Panc1 (cell line): ENCODE data around the gene ZFP30. TPM values are rescaled to one million over a fixed set of nuclear protein-coding genes. Genes with fewer than 3 reads are reported as not detected.

Experiments
- ATAC-seq: fragments of 200-7000 bp; cut with Tn5 transposase; 2 replicates; pipeline ENCODE4 v1.9.1; 2020; ENCODE audit warnings: mild to moderate bottlenecking, moderate library complexity
- BruUV-seq: library from RNA; stranded (reverse); fragments of 400-500 nt; replicated peaks from 2 replicates; lab custom pipeline; 2021; lab: Mats Ljungman, UMichigan
- CTCF ChIA-PET: fragments of 300-600 bp; sonication (Branson Sonifier 250); formaldehyde crosslinking; loops from one replicate; lab custom pipeline; 2022; ENCODE audit warnings: antibody characterized with exemption; lab: Charles Lee
- POLR2A ChIA-PET: fragments of 300-600 bp; sonication (Branson Sonifier 250); formaldehyde crosslinking; loops from one replicate; lab custom pipeline; 2022; ENCODE audit warnings: antibody characterized with exemption; lab: Charles Lee
- DNase-seq: peaks from one replicate; pipeline ENCODE4 v3.0.0-alpha.2; 2010; ENCODE audit warnings: low read depth, low spot score
- H3K27ac ChIP-seq: 2 replicates; pipeline ENCODE4 v1.5.1; 2011; ENCODE audit warnings: mild to moderate bottlenecking, low read length, inconsistent platforms
- H3K27me3 ChIP-seq: fragments of 200-500 bp; sonication (Bioruptor generic); 2 replicates; pipeline ENCODE4 v1.6.0; 2014; ENCODE audit warnings: low read length, inconsistent platforms; ENCODE audit not compliant: control insufficient read depth, insufficient read depth
- H3K36me3 ChIP-seq: fragments of 200-500 bp; sonication (Bioruptor generic); 2 replicates; pipeline ENCODE4 v1.5.1; 2014; ENCODE audit warnings: inconsistent platforms, mild to moderate bottlenecking, low read length, moderate library complexity; ENCODE audit not compliant: control insufficient read depth, insufficient read depth
- H3K4me1 ChIP-seq: 2 replicates; pipeline ENCODE4 v1.5.1; 2011; ENCODE audit warnings: inconsistent platforms, mild to moderate bottlenecking, low read length, moderate library complexity; ENCODE audit not compliant: control insufficient read depth, insufficient read depth
- H3K4me3 ChIP-seq, 2 experiments: 2 replicates each; pipeline ENCODE4 v1.5.1; 2011 to 2012; ENCODE audit warnings: low read depth in 2 of 2, low read length in 2 of 2, mild to moderate bottlenecking in 2 of 2, inconsistent platforms in 1 of 2, moderate library complexity in 1 of 2
- H3K9me3 ChIP-seq: fragments of 200-500 bp; sonication (Bioruptor generic); 2 replicates; pipeline ENCODE4 v1.5.1; 2014; ENCODE audit warnings: low read depth, mild to moderate bottlenecking, inconsistent platforms, low read length, moderate library complexity; ENCODE audit not compliant: control insufficient read depth, insufficient read depth
- CTCF ChIP-seq: fragments of 450-650 bp; IDR thresholded peaks from 2 replicates; pipeline ENCODE4 v1.5.1; 2017; ENCODE audit warnings: mild to moderate bottlenecking
- POLR2AphosphoS5 ChIP-seq: IDR thresholded peaks from 2 replicates; pipeline ENCODE4 v1.6.1; 2012; ENCODE audit warnings: mild to moderate bottlenecking, low read depth, low read length, moderate library complexity
- REST ChIP-seq, 2 experiments: IDR thresholded peaks; 2 replicates each; pipeline ENCODE4 v1.6.1; 2011 to 2012; ENCODE audit warnings: low read depth in 2 of 2, control low read depth in 1 of 2, low read length in 1 of 2, mild to moderate bottlenecking in 1 of 2, moderate library complexity in 1 of 2; ENCODE audit not compliant: insufficient read depth in 1 of 2
- SIN3A ChIP-seq: IDR thresholded peaks from 2 replicates; pipeline ENCODE4 v1.6.1; 2012; ENCODE audit warnings: low read depth, mild to moderate bottlenecking, low read length, moderate library complexity, borderline replicate concordance; ENCODE audit not compliant: insufficient read depth
- TCF7L2 ChIP-seq: IDR thresholded peaks from 2 replicates; pipeline ENCODE4 v1.6.1; 2011; ENCODE audit warnings: mild to moderate bottlenecking, low read depth, low read length, inconsistent platforms
- in situ Hi-C: cut with HindIII; loops from 2 replicates; pipeline ENCODE4 v1.10.0; 2016; ENCODE audit warnings: low sequenced_read_pairs, low pct_unique_long_range_greater_than_20kb
- intact Hi-C: fragments of 100-400 bp; cut with micrococcal nuclease; formaldehyde crosslinking; loops from one replicate; pipeline ENCODE4 v1.10.0; 2022; ENCODE audit not compliant: unreplicated experiment
- total RNA-seq: library from RNA; stranded (reverse); gene quantifications from one replicate; pipeline ENCODE4 v1.2.1, GENCODE V29; 2021; ENCODE audit not compliant: unreplicated experiment

The ZFP30 gene
- total RNA-seq, 1 experiment from 2014 or later: 22.0 TPM

- Histone ChIP-seq H3K9me3 (peaks cover 46% of the 10 kb centered on the region), H3K4me3 (peak overlapping the region; percentile 73 to 93), H3K27ac (peak overlapping the region; percentile 97), H3K27me3 (no peaks in the 10 kb centered on the region), H3K4me1 (peaks cover 8% of the 10 kb centered on the region; the same call in 1 of the 2 replicates), H3K36me3 (no peaks in the 10 kb centered on the region)
- BruUV-seq: no TSS peak
- DNase-seq (peak; percentile 15), ATAC-seq (peak; percentile 70)
- ChIA-PET CTCF (interaction anchor here (0.5 kb wide), 1 partner anchor 342 kb away, joined by 4 read pairs; no protein-coding TSS in a partner anchor), POLR2A (interaction anchor here (0.7 kb wide), 1 partner anchor 9 kb away, joined by 5 read pairs; no protein-coding TSS in a partner anchor)
- in situ Hi-C loops (no loop called here), intact Hi-C loops (loop anchor here (5.0 kb wide), 1 partner anchor 187 kb away; the partner anchor contains the start of genes ZNF569 and ZNF570)
- TF ChIP-seq REST (IDR thresholded peaks at IDR 0.05; ENCODE audit: insufficient read depth in 1 of 2, low read depth in 2 of 2, low read length in 1 of 2) (no peak), POLR2AphosphoS5 (no peak), CTCF (no peak), TCF7L2 (no peak)
These were observed 500 bp downstream of the ZFP30 start for GRCh38 chr19:37654629-37655300.

- in situ Hi-C loops (no loop called here), intact Hi-C loops (loop anchor here (5.0 kb wide), 1 partner anchor 187 kb away; the partner anchor contains the start of genes ZNF569 and ZNF570)
- Histone ChIP-seq H3K9me3 (peaks cover 46% of the 10 kb centered on the region), H3K27me3 (no peaks in the 10 kb centered on the region), H3K27ac (peak overlapping the region; percentile 97), H3K4me1 (peaks cover 8% of the 10 kb centered on the region; the same call in 1 of the 2 replicates), H3K4me3 (peak overlapping the region; percentile 73 to 93), H3K36me3 (no peaks in the 10 kb centered on the region)
- no TSS peak for BruUV-seq
- no peak for ATAC-seq
- peak; percentile 12 for DNase-seq
- TF ChIP-seq SIN3A (no peak), POLR2AphosphoS5 (no peak), REST (IDR thresholded peaks at IDR 0.05; ENCODE audit: insufficient read depth in 1 of 2, low read depth in 2 of 2, low read length in 1 of 2) (no peak), TCF7L2 (no peak), CTCF (no peak)
- ChIA-PET POLR2A (no interaction called here), CTCF (no interaction called here)
These were observed 1.1 kb downstream of the ZFP30 start for GRCh38 chr19:37654118-37654517.
